Skeletal muscle satellite cell (primary cell): ENCODE measurements around the gene LIPA.
"Not testable (repeated sequence)": the region's sequence is repeated elsewhere in the genome, so short reads cannot be mapped to it uniquely, and the experiment has no call there.

Experiments used
- H3K27me3 ChIP-seq: 2 replicates; pipeline ENCODE4 v1.7.0; 2013; ENCODE audit warnings: low read length; ENCODE audit not compliant: control insufficient read depth, insufficient read depth
- H3K36me3 ChIP-seq: 2 replicates; pipeline ENCODE4 v1.7.0; 2013; ENCODE audit warnings: mild to moderate bottlenecking, control low read depth, low read length; ENCODE audit not compliant: insufficient read depth
- H3K4me1 ChIP-seq: 2 replicates; pipeline ENCODE4 v1.7.0; 2013; ENCODE audit warnings: low read length; ENCODE audit not compliant: control insufficient read depth, insufficient read depth
- H3K4me2 ChIP-seq: 2 replicates; pipeline ENCODE4 v1.7.0; 2013; ENCODE audit warnings: mild to moderate bottlenecking, low read length
- H3K4me3 ChIP-seq: 2 replicates; pipeline ENCODE4 v1.7.0; 2013; ENCODE audit warnings: low read length
- H3K9ac ChIP-seq: 2 replicates; pipeline ENCODE4 v1.7.0; 2013; ENCODE audit warnings: mild to moderate bottlenecking, low read depth, low read length, moderate library complexity
- H3K9me3 ChIP-seq: replicated peaks from 2 replicates; pipeline ENCODE4 v1.7.0; 2013; ENCODE audit warnings: mild to moderate bottlenecking, control low read depth, low read length

LIPA gene

GRCh38 chr10:89269433-89270152 is 18.0 kb upstream of the LIPA start:
- Histone ChIP-seq H3K27me3 (no peaks in the 10 kb centered on the region), H3K36me3 (no peaks in the 10 kb centered on the region), H3K9me3 (no peaks in the 10 kb centered on the region), H3K4me2 (no peak overlapping the region), H3K9ac (no peak overlapping the region), H3K4me3 (no peak overlapping the region), H3K4me1 (peaks cover 7% of the 10 kb centered on the region)

DNA sequence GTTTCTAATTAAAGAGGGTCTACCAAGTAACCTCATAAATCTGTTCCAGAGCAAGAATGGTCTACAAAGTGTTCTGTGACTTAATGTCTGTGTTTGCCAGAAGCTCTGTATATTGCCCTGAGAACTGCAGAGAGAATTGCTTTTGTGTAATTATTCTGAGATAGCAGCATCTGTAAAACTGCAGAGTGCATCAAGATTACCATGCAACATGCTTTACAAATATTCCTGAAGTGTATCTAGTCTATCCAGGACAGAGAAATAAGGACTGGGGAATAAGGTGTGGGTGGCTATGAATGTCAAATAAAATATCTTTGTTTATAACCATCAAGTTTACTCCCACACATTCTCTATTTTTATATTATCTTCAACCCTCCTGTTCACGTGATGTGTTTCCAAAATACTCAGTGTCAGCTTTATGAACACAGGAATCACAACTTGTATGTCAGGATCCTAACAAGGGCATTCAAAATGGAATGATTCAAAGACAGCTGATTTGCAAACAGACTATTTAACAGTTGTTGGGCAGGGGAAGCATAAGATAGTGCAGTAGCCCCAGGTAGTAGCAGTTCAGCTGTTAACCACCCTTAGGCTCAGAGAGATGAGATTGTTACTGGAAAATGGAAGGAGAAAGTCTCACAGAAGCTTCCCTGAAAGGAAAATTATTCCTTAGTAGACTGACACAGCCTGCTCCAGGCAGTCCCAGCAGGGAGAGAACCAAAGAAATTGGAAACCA is 15.3 kb upstream of the LIPA start:
- Histone ChIP-seq H3K9ac (no peak overlapping the region), H3K27me3 (no peaks in the 10 kb centered on the region), H3K4me2 (no peak overlapping the region), H3K4me1 (peaks cover 17% of the 10 kb centered on the region), H3K9me3 (no peaks in the 10 kb centered on the region), H3K4me3 (no peak overlapping the region), H3K36me3 (no peaks in the 10 kb centered on the region)

- Histone ChIP-seq H3K4me3 (no peak overlapping the region), H3K4me2 (no peak overlapping the region), H3K4me1 (peaks cover 26% of the 10 kb centered on the region), H3K9me3 (no peaks in the 10 kb centered on the region), H3K36me3 (no peaks in the 10 kb centered on the region), H3K27me3 (no peaks in the 10 kb centered on the region), H3K9ac (no peak overlapping the region)
Observed at GRCh38 chr10:89263531-89263930, 12.0 kb upstream of the LIPA start.

- Histone ChIP-seq H3K4me2 (no peak overlapping the region), H3K9me3 (no peaks in the 10 kb centered on the region), H3K27me3 (no peaks in the 10 kb centered on the region), H3K9ac (no peak overlapping the region), H3K4me3 (no peak overlapping the region), H3K4me1 (peaks cover 26% of the 10 kb centered on the region), H3K36me3 (no peaks in the 10 kb centered on the region)
Observed at GRCh38 chr10:89263091-89263490, 11.5 kb upstream of the LIPA start.

GRCh38 chr10:89262086-89263051 is 10.8 kb upstream of the LIPA start:
- H3K4me2 ChIP-seq, result no peak overlapping the region
- H3K4me3 ChIP-seq, result no peak overlapping the region
- no peaks in the 10 kb centered on the region for H3K9me3 ChIP-seq

GRCh38 chr10:89258881-89259280 is 7.3 kb upstream of the LIPA start:
- no peaks in the 10 kb centered on the region for H3K9me3 ChIP-seq
- H3K27me3 ChIP-seq, result peaks cover 3% of the 10 kb centered on the region
- H3K4me3 ChIP-seq, result no peak overlapping the region
- H3K9ac ChIP-seq, result no peak overlapping the region
- H3K4me2 ChIP-seq, result no peak overlapping the region
- H3K4me1 ChIP-seq, result peaks cover 20% of the 10 kb centered on the region
- H3K36me3 ChIP-seq, result no peaks in the 10 kb centered on the region

More at GRCh38 chr10:89262086-89263051, 10.8 kb upstream of the LIPA start:
- no peak overlapping the region for H3K9ac ChIP-seq
- peaks cover 26% of the 10 kb centered on the region for H3K4me1 ChIP-seq
- H3K36me3 ChIP-seq, result no peaks in the 10 kb centered on the region
- H3K27me3 ChIP-seq, result no peaks in the 10 kb centered on the region

GRCh38 chr10:89257581-89257980 is 6.0 kb upstream of the LIPA start:
- H3K36me3 ChIP-seq, result no peaks in the 10 kb centered on the region
- H3K9ac ChIP-seq, result no peak overlapping the region
- no peaks in the 10 kb centered on the region for H3K9me3 ChIP-seq
- H3K4me2 ChIP-seq, result no peak overlapping the region
- H3K27me3 ChIP-seq, result peaks cover 3% of the 10 kb centered on the region
- H3K4me3 ChIP-seq, result no peak overlapping the region
- peaks cover 16% of the 10 kb centered on the region for H3K4me1 ChIP-seq

DNA sequence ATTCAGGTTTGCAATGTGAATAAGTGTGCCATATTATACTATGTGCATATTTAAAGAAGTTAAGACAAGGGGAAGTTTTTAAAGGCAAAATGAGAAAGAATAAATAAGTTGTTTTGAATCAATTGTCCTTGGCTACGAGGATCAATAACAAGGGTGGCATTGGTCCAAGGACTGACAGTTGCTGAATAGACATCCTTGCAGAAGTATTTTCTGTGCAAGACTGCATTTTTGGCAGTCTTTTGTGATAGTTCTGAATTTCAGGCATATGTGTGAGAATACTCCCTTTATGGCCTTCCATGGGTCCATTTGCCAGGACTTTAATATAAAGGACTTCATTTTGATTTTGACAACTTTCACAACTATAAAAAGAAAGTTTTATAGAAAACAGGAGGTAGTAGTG is 5.4 kb upstream of the LIPA start:
- no peaks in the 10 kb centered on the region for H3K36me3 ChIP-seq
- H3K4me3 ChIP-seq, result no peak overlapping the region
- peaks cover 3% of the 10 kb centered on the region for H3K27me3 ChIP-seq
- H3K9ac ChIP-seq, result no peak overlapping the region
- H3K9me3 ChIP-seq, result no peaks in the 10 kb centered on the region
- H3K4me1 ChIP-seq, result peaks cover 10% of the 10 kb centered on the region
- no peak overlapping the region for H3K4me2 ChIP-seq

DNA sequence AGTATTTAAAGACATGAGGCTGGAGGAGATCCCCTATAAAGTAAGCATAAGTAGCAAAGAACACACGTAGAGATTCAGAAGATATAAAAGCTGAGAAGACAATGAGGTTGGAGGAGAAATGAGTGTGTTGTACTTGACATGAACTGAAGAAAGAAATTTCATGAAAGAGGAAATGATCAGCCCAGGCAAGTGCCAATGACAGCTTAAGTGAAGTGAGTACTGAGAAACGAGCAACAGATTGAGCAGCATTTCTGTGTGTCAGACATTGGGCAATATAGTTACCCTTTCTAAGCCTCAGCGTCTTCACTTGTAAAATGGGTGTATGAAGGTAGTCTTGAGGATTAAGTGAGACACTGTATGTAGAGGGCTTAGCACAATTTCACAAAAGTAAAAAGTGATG is 4.8 kb upstream of the LIPA start:
- Histone ChIP-seq H3K27me3 (peaks cover 3% of the 10 kb centered on the region), H3K4me2 (no peak overlapping the region), H3K9me3 (no peaks in the 10 kb centered on the region)

GRCh38 chr10:89255793-89256192 is 4.2 kb upstream of the LIPA start:
- Histone ChIP-seq H3K4me3 (no peak overlapping the region), H3K4me1 (peaks cover 4% of the 10 kb centered on the region), H3K9ac (no peak overlapping the region), H3K4me2 (no peak overlapping the region), H3K36me3 (no peaks in the 10 kb centered on the region), H3K9me3 (no peaks in the 10 kb centered on the region), H3K27me3 (peaks cover 3% of the 10 kb centered on the region)

More for the DNA sequence above, 4.8 kb upstream of the LIPA start:
- Histone ChIP-seq H3K4me3 (no peak overlapping the region), H3K9ac (no peak overlapping the region), H3K36me3 (no peaks in the 10 kb centered on the region), H3K4me1 (peaks cover 7% of the 10 kb centered on the region)

GRCh38 chr10:89255091-89255579 is 3.6 kb upstream of the LIPA start:
- not testable (repeated sequence) for H3K4me2 ChIP-seq, H3K4me1 ChIP-seq, H3K9ac ChIP-seq, H3K4me3 ChIP-seq, H3K9me3 ChIP-seq, H3K36me3 ChIP-seq, H3K27me3 ChIP-seq
